HEK293T (cell line): Measurements from ENCODE around the gene DNAI1.
A peak's percentile ranks its signal among the peaks of the same experiment; 100 is the strongest.
"Not testable (repeated sequence)": the region's sequence is repeated elsewhere in the genome, so short reads cannot be mapped to it uniquely, and the experiment has no call there.

Experiments
- CTCF ChIA-PET: fragments of 350-600 bp; formaldehyde crosslinking; extraction: SDS; loops from one replicate; lab custom pipeline; 2021; ENCODE audit warnings: antibody characterized with exemption, inconsistent platforms; lab: Yijun Ruan, JAX
- POLR2A ChIA-PET: fragments of 350-600 bp; formaldehyde crosslinking; extraction: SDS; loops from one replicate; lab custom pipeline; 2020; ENCODE audit warnings: antibody characterized with exemption, inconsistent platforms; lab: Yijun Ruan, JAX
- DNase-seq: peaks from one replicate; pipeline ENCODE4 v3.0.0; 2012; ENCODE audit warnings: mixed read lengths; ENCODE audit errors: extremely low spot score
- ARNT ChIP-seq: fragments of 450-650 bp; IDR thresholded peaks from 2 replicates; pipeline ENCODE4 v1.6.1; 2017; ENCODE audit warnings: mild to moderate bottlenecking
- BHLHE40 ChIP-seq: fragments of 450-650 bp; IDR thresholded peaks from 2 replicates; pipeline ENCODE4 v1.6.1; 2016; ENCODE audit warnings: mild to moderate bottlenecking, moderate library complexity, borderline replicate concordance
- CTBP1 ChIP-seq: fragments of 450-650 bp; IDR thresholded peaks from 2 replicates; pipeline ENCODE4 v1.6.1; 2016; ENCODE audit warnings: borderline replicate concordance
- ELF4 ChIP-seq: fragments of 450-650 bp; IDR thresholded peaks from 2 replicates; pipeline ENCODE4 v1.6.1; 2017; ENCODE audit warnings: antibody characterized with exemption
- FOXA1 ChIP-seq: fragments of 450-650 bp; IDR thresholded peaks from 2 replicates; pipeline ENCODE4 v1.6.1; 2016; ENCODE audit warnings: mild to moderate bottlenecking
- FOXK2 ChIP-seq: fragments of 450-650 bp; IDR thresholded peaks from 2 replicates; pipeline ENCODE4 v1.6.1; 2016; ENCODE audit warnings: mild to moderate bottlenecking
- FOXM1 ChIP-seq: fragments of 450-650 bp; IDR thresholded peaks from 2 replicates; pipeline ENCODE4 v1.6.1; 2017; ENCODE audit warnings: mild to moderate bottlenecking, borderline replicate concordance
- HDGF ChIP-seq: fragments of 450-650 bp; IDR thresholded peaks from 2 replicates; pipeline ENCODE4 v1.6.1; 2017; ENCODE audit warnings: antibody characterized with exemption, borderline replicate concordance
- L3MBTL2 ChIP-seq: fragments of 450-650 bp; conservative IDR thresholded peaks from 2 replicates; pipeline ENCODE4 v1.6.1; 2016; ENCODE audit warnings: mild to moderate bottlenecking
- LEF1 ChIP-seq: fragments of 450-650 bp; IDR thresholded peaks from 2 replicates; pipeline ENCODE4 v1.6.1; 2017; ENCODE audit warnings: mild to moderate bottlenecking, borderline replicate concordance
- NFRKB ChIP-seq: fragments of 450-650 bp; IDR thresholded peaks from 2 replicates; pipeline ENCODE4 v1.6.1; 2016; ENCODE audit warnings: mild to moderate bottlenecking, moderate library complexity
- PKNOX1 ChIP-seq: fragments of 450-650 bp; IDR thresholded peaks from 2 replicates; pipeline ENCODE4 v1.6.1; 2016
- SP1 ChIP-seq: fragments of 450-650 bp; IDR thresholded peaks from 2 replicates; pipeline ENCODE4 v1.6.1; 2017
- SUZ12 ChIP-seq: fragments of 450-650 bp; IDR thresholded peaks from 2 replicates; pipeline ENCODE4 v1.6.1; 2016; ENCODE audit warnings: mild to moderate bottlenecking
- TARDBP ChIP-seq: fragments of 450-650 bp; IDR thresholded peaks from 2 replicates; pipeline ENCODE4 v1.6.1; 2016
- ZNF384 ChIP-seq: fragments of 450-650 bp; IDR thresholded peaks from 2 replicates; pipeline ENCODE4 v1.6.1; 2016

DNAI1 gene

GRCh38 chr9:34524349-34524748, 65.7 kb downstream of the DNAI1 start:
- CTCF ChIA-PET, result interaction anchor here (0.6 to 1.6 kb wide), 4 partner anchors 16 to 120 kb away, joined by 3 to 6 read pairs (median 4); no protein-coding TSS in a partner anchor

GRCh38 chr9:34526026-34526425, 67.4 kb downstream of the DNAI1 start:
- DNase-seq, result no peak
- POLR2A ChIA-PET, result no interaction called here
- TF ChIP-seq ZNF384 (no peak), SP1 (no peak), L3MBTL2 (no peak), PKNOX1 (no peak), FOXM1 (no peak), FOXA1 (no peak), FOXK2 (no peak), NFRKB (no peak), HDGF (no peak), TARDBP (no peak), ARNT (no peak), SUZ12 (no peak), LEF1 (no peak), ELF4 (no peak), BHLHE40 (no peak), CTBP1 (no peak)
- CTCF ChIA-PET, result no interaction called here

More at GRCh38 chr9:34524349-34524748, 65.7 kb downstream of the DNAI1 start:
- POLR2A ChIA-PET, result interaction anchor here (0.7 kb wide), 1 partner anchor 9 kb away, joined by 3 read pairs; no protein-coding TSS in a partner anchor
- DNase-seq, result no peak
- peak; percentile 57 for TF ChIP-seq PKNOX1
- TF ChIP-seq SP1, result no peak
- no peak for TF ChIP-seq L3MBTL2

DNA sequence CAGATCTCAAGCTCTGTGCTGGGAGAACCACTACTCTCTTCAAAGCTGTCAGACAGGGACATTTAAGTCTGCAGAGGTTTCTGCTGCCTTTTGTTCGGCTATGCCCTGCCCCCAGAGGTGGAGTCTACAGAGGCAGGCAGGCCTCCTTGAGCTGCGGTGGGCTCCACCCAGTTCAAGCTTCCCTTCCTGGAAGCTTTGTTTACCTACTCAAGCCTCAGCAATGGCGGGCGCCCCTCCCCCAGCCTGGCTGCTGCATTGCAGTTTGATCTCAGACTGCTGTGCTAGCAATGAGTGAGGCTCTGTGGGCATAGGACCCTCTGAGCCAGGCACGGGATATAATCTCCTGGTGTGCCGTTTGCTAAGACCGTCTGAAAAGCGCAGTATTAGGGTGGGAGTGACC, 73.4 kb downstream of the DNAI1 start:
- POLR2A ChIA-PET, CTCF ChIA-PET, DNase-seq: not testable (repeated sequence)

DNA sequence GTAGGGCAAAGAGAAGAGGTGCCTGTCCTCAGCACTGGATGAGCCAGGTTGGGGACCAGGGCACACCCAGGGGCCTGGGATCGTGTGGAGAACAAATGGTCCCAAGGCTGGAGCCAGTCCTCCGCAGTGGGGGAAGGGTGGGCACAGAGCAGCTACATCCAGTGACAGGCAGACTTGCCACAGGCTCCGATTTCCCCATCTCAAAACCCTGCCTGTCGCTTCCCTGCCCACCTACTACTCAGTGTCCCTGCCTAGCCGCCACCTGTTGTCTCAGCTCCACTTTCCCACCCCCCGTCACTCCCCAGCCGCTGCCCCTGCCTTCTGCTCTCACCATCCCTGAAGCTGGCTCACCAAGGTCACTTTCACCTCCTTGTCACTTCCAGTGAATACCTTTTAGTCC, 78.1 kb downstream of the DNAI1 start:
- TF ChIP-seq FOXK2, result no peak
- no peak for TF ChIP-seq SUZ12
- TF ChIP-seq FOXA1, result no peak
- TF ChIP-seq BHLHE40, result no peak
- TF ChIP-seq FOXM1, result no peak
- no peak for TF ChIP-seq PKNOX1
- no peak for TF ChIP-seq L3MBTL2
- TF ChIP-seq ELF4, result no peak
- no peak for TF ChIP-seq CTBP1
- no peak for TF ChIP-seq HDGF
- TF ChIP-seq NFRKB, result no peak
- TF ChIP-seq ARNT, result no peak
- TF ChIP-seq LEF1, result no peak
- no peak for TF ChIP-seq ZNF384
- TF ChIP-seq SP1, result no peak
- CTCF ChIA-PET, result no interaction called here

GRCh38 chr9:34540827-34541226, 82.2 kb downstream of the DNAI1 start:
- no peak for DNase-seq
- CTCF ChIA-PET, result interaction anchor here (0.6 kb wide), 1 partner anchor 16 kb away, joined by 3 read pairs; no protein-coding TSS in a partner anchor
- POLR2A ChIA-PET, result no interaction called here
- TF ChIP-seq CTBP1 (no peak), ELF4 (no peak)

More for the DNA sequence above, 78.1 kb downstream of the DNAI1 start:
- POLR2A ChIA-PET, result interaction anchor here (2.1 kb wide), 1 partner anchor 14 kb away, joined by 5 read pairs; the partner anchor contains the start of gene ENHO
- DNase-seq, result no peak

DNA sequence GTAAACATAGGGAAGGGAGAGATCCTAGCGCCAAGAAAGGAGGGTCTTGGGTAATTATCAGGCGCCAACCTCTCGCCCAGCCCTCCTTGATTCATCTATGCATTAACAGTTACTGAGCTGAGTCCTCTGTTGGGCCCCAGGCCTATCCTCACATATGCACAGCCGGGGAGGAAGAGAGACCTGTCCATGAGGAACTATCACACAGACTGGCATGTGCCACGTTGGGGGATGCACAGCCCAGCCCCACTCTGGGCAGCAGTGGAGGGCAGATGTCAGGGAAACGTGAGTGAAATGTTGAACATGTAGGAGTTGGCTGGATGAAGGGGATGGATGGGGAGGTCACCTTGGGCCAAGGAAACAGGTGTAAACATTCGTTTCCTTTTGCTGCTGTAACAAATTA, 82.9 kb downstream of the DNAI1 start:
- TF ChIP-seq FOXK2 (no peak), ELF4 (no peak), FOXM1 (no peak), NFRKB (no peak), L3MBTL2 (no peak), PKNOX1 (no peak), FOXA1 (no peak), SP1 (no peak), BHLHE40 (no peak), ZNF384 (no peak), LEF1 (no peak), ARNT (no peak), CTBP1 (no peak), HDGF (no peak), SUZ12 (no peak)
- CTCF ChIA-PET, result no interaction called here
- no peak for DNase-seq
- POLR2A ChIA-PET, result no interaction called here
